Fibroblast of lung (primary cell): ENCODE measurements around the gene RNF167. TPM values are rescaled to one million over a fixed set of nuclear protein-coding genes. Genes with fewer than 3 reads are reported as not detected.
A peak's percentile ranks its signal among the peaks of the same experiment; 100 is the strongest.

Experiments used
- DNase-seq, 2 donors: peaks; one replicate each; pipeline versions ENCODE4 v3.0.0 to v3.0.0-alpha.2; 2010; ENCODE audit warnings: low read depth in 2 of 2
- H2AFZ ChIP-seq: 2 replicates; pipeline ENCODE4 v1.5.1; 2012; ENCODE audit warnings: low read length, control low read depth, inconsistent platforms
- H3K27ac ChIP-seq: 2 replicates; pipeline ENCODE4 v1.5.1; 2011; ENCODE audit warnings: low read length, control low read depth; ENCODE audit not compliant: insufficient read depth
- H3K27me3 ChIP-seq: 2 replicates; pipeline ENCODE4 v1.5.1; 2011; ENCODE audit warnings: mild to moderate bottlenecking, low read length; ENCODE audit not compliant: control insufficient read depth, insufficient read depth
- H3K36me3 ChIP-seq: 2 replicates; pipeline ENCODE4 v1.5.1; 2011; ENCODE audit warnings: low read length; ENCODE audit not compliant: control insufficient read depth, insufficient read depth
- H3K4me1 ChIP-seq: 2 replicates; pipeline ENCODE4 v1.5.1; 2011; ENCODE audit warnings: low read length; ENCODE audit not compliant: control insufficient read depth, insufficient read depth; ENCODE audit errors: extremely low read depth
- H3K4me2 ChIP-seq: 2 replicates; pipeline ENCODE4 v1.5.1; 2011; ENCODE audit warnings: low read length, control low read depth; ENCODE audit not compliant: insufficient read depth; ENCODE audit errors: extremely low read depth
- H3K4me3 ChIP-seq, 4 experiments: fragments of 200-600 bp in 1 of 4; sonication (generic) in 1 of 4; replicated peaks in 1 of 4; 2 replicates each; pipeline ENCODE4 v1.5.1; 2011 to 2016; ENCODE audit warnings: low read length in 4 of 4, low read depth in 3 of 4, mild to moderate bottlenecking in 3 of 4, control low read depth in 2 of 4, inconsistent platforms in 1 of 4, mixed read lengths in 1 of 4; ENCODE audit not compliant: insufficient read depth in 1 of 4; ENCODE audit errors: control extremely low read depth in 1 of 4
- H3K79me2 ChIP-seq: 2 replicates; pipeline ENCODE4 v1.5.1; 2012; ENCODE audit warnings: mild to moderate bottlenecking, low read length, inconsistent platforms; ENCODE audit not compliant: control insufficient read depth, insufficient read depth
- H3K9ac ChIP-seq: 2 replicates; pipeline ENCODE4 v1.5.1; 2011; ENCODE audit warnings: mild to moderate bottlenecking, low read length, control low read depth; ENCODE audit not compliant: insufficient read depth
- H3K9me3 ChIP-seq: 2 replicates; pipeline ENCODE4 v1.5.1; 2012; ENCODE audit warnings: low read depth, low read length; ENCODE audit not compliant: control insufficient read depth, insufficient read depth
- H4K20me1 ChIP-seq: 2 replicates; pipeline ENCODE4 v1.5.1; 2011; ENCODE audit warnings: low read length; ENCODE audit not compliant: control insufficient read depth, insufficient read depth; ENCODE audit errors: extremely low read depth
- EZH2 ChIP-seq: IDR thresholded peaks from 2 replicates; pipeline ENCODE4 v1.5.1; 2012; ENCODE audit warnings: low read length, control low read depth, mild to moderate bottlenecking; ENCODE audit errors: missing control alignments
- polyA plus RNA-seq, 2 donors: library from polyadenylated mRNA; depleted of rRNA in 1 of 2; stranded (reverse) in 1 of 2; unstranded in 1 of 2; fragments of >200 nt; gene quantifications; 2 replicates each; pipeline ENCODE4 v1.2.1, GENCODE V29; 2011 to 2012; ENCODE audit warnings: missing spikeins in 1 of 2
- total RNA-seq: library from RNA; depleted of rRNA; stranded (reverse); fragments of >200 nt; gene quantifications from 2 replicates; pipeline ENCODE4 v1.2.1, GENCODE V29; 2014
- TF ChIP-seq, protein P1 (sequence below), 2 donors: IDR thresholded peaks in 1 of 2; conservative IDR thresholded peaks in 1 of 2; 1 replicate in 1 of 2; 2 replicates in 1 of 2; pipeline ENCODE4 v1.5.1; 2011 to 2012; ENCODE audit warnings: low read length in 2 of 2, control low read depth in 1 of 2, inconsistent platforms in 1 of 2, low read depth in 1 of 2, mild to moderate bottlenecking in 1 of 2

The RNF167 gene
- total and polyA plus RNA-seq, 2 donors (not counting 1 experiment from before 2014, with no cell fraction given), result 22.8 to 52.6 TPM

DNA sequence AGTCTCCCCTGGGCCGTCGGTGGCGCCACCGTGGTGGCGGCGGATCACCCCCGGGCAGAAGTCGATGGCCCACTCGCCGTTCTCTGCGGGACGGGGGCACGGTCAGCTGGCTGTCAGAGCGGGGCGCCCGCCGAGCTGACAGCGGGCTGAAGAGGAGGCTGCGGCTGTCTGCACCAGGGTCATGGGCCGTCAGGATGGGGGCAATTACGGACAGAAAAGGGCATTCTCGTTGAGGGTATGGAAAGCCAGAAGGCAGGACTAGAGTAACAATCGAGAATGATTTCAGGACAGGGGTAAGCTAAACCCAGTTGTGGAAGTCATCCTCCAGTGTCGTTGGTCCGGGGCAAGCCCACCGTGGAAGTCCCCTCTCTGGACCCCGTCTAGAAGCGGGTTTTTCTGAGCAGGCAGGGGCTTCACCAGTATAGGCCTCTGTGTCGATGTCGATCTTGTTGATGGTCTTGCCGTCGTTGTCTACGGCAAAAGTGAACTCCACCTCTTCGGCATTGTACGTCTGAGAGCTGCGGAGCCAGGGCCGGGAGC lies 38.9 kb upstream of the RNF167 start:
- DNase-seq, result no peak
- no peak overlapping the region for H3K27ac ChIP-seq
- no peaks in the 10 kb centered on the region for H4K20me1 ChIP-seq
- no peak overlapping the region for H3K4me2 ChIP-seq
- peaks cover 4% of the 10 kb centered on the region for H3K4me1 ChIP-seq
- no peak overlapping the region for H2AFZ ChIP-seq
- TF ChIP-seq EZH2, result no peak
- TF ChIP-seq, protein P1, sequence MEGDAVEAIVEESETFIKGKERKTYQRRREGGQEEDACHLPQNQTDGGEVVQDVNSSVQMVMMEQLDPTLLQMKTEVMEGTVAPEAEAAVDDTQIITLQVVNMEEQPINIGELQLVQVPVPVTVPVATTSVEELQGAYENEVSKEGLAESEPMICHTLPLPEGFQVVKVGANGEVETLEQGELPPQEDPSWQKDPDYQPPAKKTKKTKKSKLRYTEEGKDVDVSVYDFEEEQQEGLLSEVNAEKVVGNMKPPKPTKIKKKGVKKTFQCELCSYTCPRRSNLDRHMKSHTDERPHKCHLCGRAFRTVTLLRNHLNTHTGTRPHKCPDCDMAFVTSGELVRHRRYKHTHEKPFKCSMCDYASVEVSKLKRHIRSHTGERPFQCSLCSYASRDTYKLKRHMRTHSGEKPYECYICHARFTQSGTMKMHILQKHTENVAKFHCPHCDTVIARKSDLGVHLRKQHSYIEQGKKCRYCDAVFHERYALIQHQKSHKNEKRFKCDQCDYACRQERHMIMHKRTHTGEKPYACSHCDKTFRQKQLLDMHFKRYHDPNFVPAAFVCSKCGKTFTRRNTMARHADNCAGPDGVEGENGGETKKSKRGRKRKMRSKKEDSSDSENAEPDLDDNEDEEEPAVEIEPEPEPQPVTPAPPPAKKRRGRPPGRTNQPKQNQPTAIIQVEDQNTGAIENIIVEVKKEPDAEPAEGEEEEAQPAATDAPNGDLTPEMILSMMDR (conservative IDR thresholded peaks at IDR 0.05 in 1 of 2, IDR thresholded peaks at IDR 0.05 in 1 of 2; ENCODE audit: low read depth in 1 of 2, low read length in 2 of 2), result no peak
- H3K36me3 ChIP-seq, result peaks cover 9% of the 10 kb centered on the region
- H3K9ac ChIP-seq, result no peak overlapping the region
- H3K4me3 ChIP-seq, result no peak overlapping the region
- no peaks in the 10 kb centered on the region for H3K9me3 ChIP-seq
- H3K79me2 ChIP-seq, result no peaks in the 10 kb centered on the region
- peaks cover 2% of the 10 kb centered on the region for H3K27me3 ChIP-seq

DNA sequence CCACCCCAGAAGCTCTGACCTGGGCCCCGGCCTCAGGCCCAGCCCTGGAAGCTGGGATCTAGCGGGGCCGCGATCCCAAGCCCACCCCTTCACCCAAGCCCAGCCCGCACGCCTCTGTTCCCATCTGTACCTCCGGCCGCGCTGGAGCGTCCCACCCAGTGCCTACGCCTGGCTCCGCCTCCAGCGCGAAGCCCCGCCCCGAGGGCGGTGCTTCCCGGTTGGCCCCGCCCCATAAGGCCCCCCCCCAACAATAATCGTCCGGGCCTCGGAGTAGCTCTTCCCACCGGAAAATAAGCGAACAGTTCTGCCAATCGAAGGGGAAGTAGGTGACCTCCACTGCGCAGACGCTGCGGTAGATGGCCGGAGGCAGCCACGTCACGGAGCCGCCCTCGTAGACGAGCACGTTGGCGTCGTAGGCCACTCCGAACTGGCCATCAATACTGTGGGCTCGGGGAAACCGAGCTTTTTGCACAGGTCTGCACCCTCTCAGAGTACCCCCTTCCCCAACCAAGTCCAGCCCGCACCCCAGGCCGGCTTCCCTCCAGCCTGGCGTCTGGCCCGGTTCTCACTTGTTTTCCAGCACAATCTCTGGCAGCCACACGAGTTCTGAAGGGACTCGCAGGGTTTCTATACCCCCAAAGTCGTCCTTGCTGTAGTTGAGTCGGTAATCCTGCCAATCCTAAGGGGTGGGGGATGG lies 38.3 kb upstream of the RNF167 start:
- no peak overlapping the region for H3K4me2 ChIP-seq
- TF ChIP-seq EZH2, result no peak
- peaks cover 5% of the 10 kb centered on the region for H3K36me3 ChIP-seq
- H3K79me2 ChIP-seq, result no peaks in the 10 kb centered on the region
- H3K9me3 ChIP-seq, result no peaks in the 10 kb centered on the region
- H3K4me1 ChIP-seq, result peaks cover 4% of the 10 kb centered on the region
- no peak overlapping the region for H3K4me3 ChIP-seq
- peaks cover 2% of the 10 kb centered on the region for H3K27me3 ChIP-seq
- no peak overlapping the region for H3K27ac ChIP-seq
- H2AFZ ChIP-seq, result no peak overlapping the region
- H3K9ac ChIP-seq, result no peak overlapping the region
- peak in 1 of 2 donors; percentile 18 for DNase-seq
- H4K20me1 ChIP-seq, result no peaks in the 10 kb centered on the region

DNA sequence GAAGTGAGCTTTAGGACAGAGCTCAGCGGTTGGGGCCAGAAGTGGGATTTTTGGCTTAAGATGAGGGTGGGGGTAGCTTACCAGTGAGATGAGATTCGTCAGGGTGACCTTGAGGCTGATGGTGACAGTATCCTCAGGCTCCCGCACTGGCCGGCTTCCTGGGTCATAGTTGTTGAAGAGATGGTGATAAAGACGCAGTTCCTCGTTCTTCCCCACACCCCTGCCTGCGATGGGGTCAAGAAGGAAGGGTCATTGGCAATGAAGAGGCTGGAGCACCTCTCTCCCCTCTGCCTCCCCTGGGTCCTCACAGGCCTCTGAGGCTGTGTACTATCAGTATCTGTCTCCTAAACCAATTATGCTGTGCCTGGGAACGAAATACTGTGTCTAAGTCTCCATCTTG lies 37.5 kb upstream of the RNF167 start:
- Histone ChIP-seq H2AFZ (no peak overlapping the region), H3K27ac (no peak overlapping the region), H3K4me1 (peaks cover 4% of the 10 kb centered on the region), H3K9me3 (no peaks in the 10 kb centered on the region), H3K79me2 (no peaks in the 10 kb centered on the region), H4K20me1 (no peaks in the 10 kb centered on the region), H3K4me3 (no peak overlapping the region), H3K4me2 (no peak overlapping the region), H3K27me3 (peaks cover 2% of the 10 kb centered on the region), H3K9ac (no peak overlapping the region), H3K36me3 (peaks cover 2% of the 10 kb centered on the region)
- no peak for TF ChIP-seq EZH2
- TF ChIP-seq, protein P1 (conservative IDR thresholded peaks at IDR 0.05 in 1 of 2, IDR thresholded peaks at IDR 0.05 in 1 of 2; ENCODE audit: low read depth in 1 of 2, low read length in 2 of 2), result no peak
- no peak for DNase-seq
